ENCODE measurements around the gene C7.

- TF ChIP-seq CTCF (IDR thresholded peaks at IDR 0.05) (no peak), POLR2A (IDR thresholded peaks at IDR 0.05) (no peak)
Measured at GRCh38 chr5:40915341-40915926, 6.1 kb downstream of the C7 start.

All from right lobe of liver (tissue), 4 donors.